ENCODE results near the gene DTWD2. TPM values are rescaled to one million over a fixed set of nuclear protein-coding genes. Genes with fewer than 3 reads are reported as not detected.
"Not testable (repeated sequence)": the region's sequence is repeated elsewhere in the genome, so short reads cannot be mapped to it uniquely, and the experiment has no call there.

Gene DTWD2
- polyA plus RNA-seq, 1 donor = 5.9 TPM

- Histone ChIP-seq H3K9me3 (ENCODE audit: control insufficient read depth, low read depth, low read length) (peaks cover 20% of the 10 kb centered on the region), H3K27me3 (ENCODE audit: control insufficient read depth, insufficient read depth, low read length) (no peaks in the 10 kb centered on the region), H3K4me1 (ENCODE audit: control insufficient read depth, insufficient read depth, low read length) (no peaks in the 10 kb centered on the region), H3K4me3 (ENCODE audit: low read length) (no peak overlapping the region), H3K27ac (ENCODE audit: low read length) (no peak overlapping the region), H3K36me3 (ENCODE audit: control insufficient read depth, insufficient read depth, low read length) (no peaks in the 10 kb centered on the region)
- no peak for DNase-seq
- no CpG with 5 or more reads among the region's 1 CpG for WGBS (ENCODE audit: insufficient coverage, low lambda C conversion rate)
These were observed 11.3 kb upstream of the DTWD2 start for GRCh38 chr5:118999696-119000095.

GRCh38 chr5:118998861-118999260 lies 10.5 kb upstream of the DTWD2 start:
- WGBS (ENCODE audit: insufficient coverage, low lambda C conversion rate) = no CpG with 5 or more reads among the region's 24 CpGs
- H3K27me3 ChIP-seq (ENCODE audit: control insufficient read depth, insufficient read depth, low read length); H3K4me3 ChIP-seq (ENCODE audit: low read length); DNase-seq; H3K36me3 ChIP-seq (ENCODE audit: control insufficient read depth, insufficient read depth, low read length); H3K27ac ChIP-seq (ENCODE audit: low read length); H3K4me1 ChIP-seq (ENCODE audit: control insufficient read depth, insufficient read depth, low read length): not testable (repeated sequence)
- peaks cover 20% of the 10 kb centered on the region for H3K9me3 ChIP-seq (ENCODE audit: control insufficient read depth, low read depth, low read length)

- Histone ChIP-seq H3K4me1 (ENCODE audit: control insufficient read depth, insufficient read depth, low read length) (no peaks in the 10 kb centered on the region), H3K9me3 (ENCODE audit: control insufficient read depth, low read depth, low read length) (peaks cover 20% of the 10 kb centered on the region), H3K27me3 (ENCODE audit: control insufficient read depth, insufficient read depth, low read length) (no peaks in the 10 kb centered on the region), H3K36me3 (ENCODE audit: control insufficient read depth, insufficient read depth, low read length) (no peaks in the 10 kb centered on the region), H3K27ac (ENCODE audit: low read length) (no peak overlapping the region), H3K4me3 (ENCODE audit: low read length) (no peak overlapping the region)
- 80% methylated on average over 1 of the region's 1 CpG for WGBS (ENCODE audit: insufficient coverage, low lambda C conversion rate)
- peak in 1 of 2 donors; percentile 4 for DNase-seq
These were observed 7.8 kb upstream of the DTWD2 start for GRCh38 chr5:118996098-118996497.

GRCh38 chr5:118994595-118994994 lies 6.2 kb upstream of the DTWD2 start:
- Histone ChIP-seq H3K4me1 (ENCODE audit: control insufficient read depth, insufficient read depth, low read length) (no peaks in the 10 kb centered on the region), H3K27ac (ENCODE audit: low read length) (no peak overlapping the region), H3K4me3 (ENCODE audit: low read length) (no peak overlapping the region), H3K27me3 (ENCODE audit: control insufficient read depth, insufficient read depth, low read length) (no peaks in the 10 kb centered on the region), H3K36me3 (ENCODE audit: control insufficient read depth, insufficient read depth, low read length) (no peaks in the 10 kb centered on the region), H3K9me3 (ENCODE audit: control insufficient read depth, low read depth, low read length) (peaks cover 16% of the 10 kb centered on the region)
- DNase-seq = no peak
- no CpG with 5 or more reads among the region's 2 CpGs for WGBS (ENCODE audit: insufficient coverage, low lambda C conversion rate)

GRCh38 chr5:118993118-118993517 lies 4.8 kb upstream of the DTWD2 start:
- not testable (repeated sequence) for H3K27me3 ChIP-seq (ENCODE audit: control insufficient read depth, insufficient read depth, low read length); H3K27ac ChIP-seq (ENCODE audit: low read length); H3K4me1 ChIP-seq (ENCODE audit: control insufficient read depth, insufficient read depth, low read length); H3K9me3 ChIP-seq (ENCODE audit: control insufficient read depth, low read depth, low read length); H3K36me3 ChIP-seq (ENCODE audit: control insufficient read depth, insufficient read depth, low read length); H3K4me3 ChIP-seq (ENCODE audit: low read length); DNase-seq

- H3K27ac ChIP-seq (ENCODE audit: low read length); H3K27me3 ChIP-seq (ENCODE audit: control insufficient read depth, insufficient read depth, low read length); H3K4me1 ChIP-seq (ENCODE audit: control insufficient read depth, insufficient read depth, low read length); H3K36me3 ChIP-seq (ENCODE audit: control insufficient read depth, insufficient read depth, low read length); H3K9me3 ChIP-seq (ENCODE audit: control insufficient read depth, low read depth, low read length); DNase-seq; H3K4me3 ChIP-seq (ENCODE audit: low read length): not testable (repeated sequence)
- no CpG with 5 or more reads among the region's 3 CpGs for WGBS (ENCODE audit: insufficient coverage, low lambda C conversion rate)
These were observed 3.7 kb upstream of the DTWD2 start for GRCh38 chr5:118992055-118992454.

GRCh38 chr5:118990582-118990981 lies 2.2 kb upstream of the DTWD2 start:
- WGBS (ENCODE audit: insufficient coverage, low lambda C conversion rate) = no CpG with 5 or more reads among the region's 1 CpG

GRCh38 chr5:118989816-118990215 lies 1.5 kb upstream of the DTWD2 start:
- H3K4me1 ChIP-seq (ENCODE audit: control insufficient read depth, insufficient read depth, low read length) = peaks cover 6% of the 10 kb centered on the region
- H3K27ac ChIP-seq (ENCODE audit: low read length) = no peak overlapping the region
- peak in 1 of 2 donors; percentile 8 for DNase-seq

More at GRCh38 chr5:118990582-118990981, 2.2 kb upstream of the DTWD2 start:
- Histone ChIP-seq H3K27ac (ENCODE audit: low read length) (no peak overlapping the region), H3K4me1 (ENCODE audit: control insufficient read depth, insufficient read depth, low read length) (peaks cover 6% of the 10 kb centered on the region), H3K27me3 (ENCODE audit: control insufficient read depth, insufficient read depth, low read length) (no peaks in the 10 kb centered on the region), H3K36me3 (ENCODE audit: control insufficient read depth, insufficient read depth, low read length) (no peaks in the 10 kb centered on the region), H3K4me3 (ENCODE audit: low read length) (no peak overlapping the region), H3K9me3 (ENCODE audit: control insufficient read depth, low read depth, low read length) (no peaks in the 10 kb centered on the region)
- DNase-seq = peak; percentile 32 to 55

GRCh38 chr5:118988866-118989180 lies 476 bp upstream of the DTWD2 start:
- no peaks in the 10 kb centered on the region for H3K27me3 ChIP-seq (ENCODE audit: control insufficient read depth, insufficient read depth, low read length)
- peak overlapping the region; percentile 88 for H3K27ac ChIP-seq (ENCODE audit: low read length)
- H3K9me3 ChIP-seq (ENCODE audit: control insufficient read depth, low read depth, low read length) = no peaks in the 10 kb centered on the region
- 47% methylated on average over 2 of the region's 9 CpGs for WGBS (ENCODE audit: insufficient coverage, low lambda C conversion rate)
- peaks cover 6% of the 10 kb centered on the region for H3K4me1 ChIP-seq (ENCODE audit: control insufficient read depth, insufficient read depth, low read length)
- no peak for DNase-seq
- H3K36me3 ChIP-seq (ENCODE audit: control insufficient read depth, insufficient read depth, low read length) = no peaks in the 10 kb centered on the region
- peak overlapping the region; percentile 54 for H3K4me3 ChIP-seq (ENCODE audit: low read length)

More at GRCh38 chr5:118989816-118990215, 1.5 kb upstream of the DTWD2 start:
- WGBS (ENCODE audit: insufficient coverage, low lambda C conversion rate) = 57% methylated on average over 1 of the region's 6 CpGs
- Histone ChIP-seq H3K9me3 (ENCODE audit: control insufficient read depth, low read depth, low read length) (no peaks in the 10 kb centered on the region), H3K27me3 (ENCODE audit: control insufficient read depth, insufficient read depth, low read length) (no peaks in the 10 kb centered on the region), H3K36me3 (ENCODE audit: control insufficient read depth, insufficient read depth, low read length) (no peaks in the 10 kb centered on the region), H3K4me3 (ENCODE audit: low read length) (no peak overlapping the region)

GRCh38 chr5:118984602-118985001 lies 3.7 kb downstream of the DTWD2 start:
- Histone ChIP-seq H3K4me3 (ENCODE audit: low read length) (no peak overlapping the region), H3K9me3 (ENCODE audit: control insufficient read depth, low read depth, low read length) (no peaks in the 10 kb centered on the region), H3K27ac (ENCODE audit: low read length) (no peak overlapping the region), H3K4me1 (ENCODE audit: control insufficient read depth, insufficient read depth, low read length) (peaks cover 6% of the 10 kb centered on the region), H3K27me3 (ENCODE audit: control insufficient read depth, insufficient read depth, low read length) (no peaks in the 10 kb centered on the region), H3K36me3 (ENCODE audit: control insufficient read depth, insufficient read depth, low read length) (no peaks in the 10 kb centered on the region)
- no peak for DNase-seq

GRCh38 chr5:118981783-118982182 lies 6.6 kb downstream of the DTWD2 start:
- DNase-seq = no peak
- Histone ChIP-seq H3K36me3 (ENCODE audit: control insufficient read depth, insufficient read depth, low read length) (no peaks in the 10 kb centered on the region), H3K27me3 (ENCODE audit: control insufficient read depth, insufficient read depth, low read length) (no peaks in the 10 kb centered on the region), H3K27ac (ENCODE audit: low read length) (no peak overlapping the region), H3K9me3 (ENCODE audit: control insufficient read depth, low read depth, low read length) (peaks cover 3% of the 10 kb centered on the region), H3K4me3 (ENCODE audit: low read length) (no peak overlapping the region), H3K4me1 (ENCODE audit: control insufficient read depth, insufficient read depth, low read length) (no peaks in the 10 kb centered on the region)

All from large intestine (tissue), 3 donors.